Measurements from ENCODE around the gene ANKRD17.
"Not testable (repeated sequence)": the region's sequence is repeated elsewhere in the genome, so short reads cannot be mapped to it uniquely, and the experiment has no call there.

The ANKRD17 gene

DNA sequence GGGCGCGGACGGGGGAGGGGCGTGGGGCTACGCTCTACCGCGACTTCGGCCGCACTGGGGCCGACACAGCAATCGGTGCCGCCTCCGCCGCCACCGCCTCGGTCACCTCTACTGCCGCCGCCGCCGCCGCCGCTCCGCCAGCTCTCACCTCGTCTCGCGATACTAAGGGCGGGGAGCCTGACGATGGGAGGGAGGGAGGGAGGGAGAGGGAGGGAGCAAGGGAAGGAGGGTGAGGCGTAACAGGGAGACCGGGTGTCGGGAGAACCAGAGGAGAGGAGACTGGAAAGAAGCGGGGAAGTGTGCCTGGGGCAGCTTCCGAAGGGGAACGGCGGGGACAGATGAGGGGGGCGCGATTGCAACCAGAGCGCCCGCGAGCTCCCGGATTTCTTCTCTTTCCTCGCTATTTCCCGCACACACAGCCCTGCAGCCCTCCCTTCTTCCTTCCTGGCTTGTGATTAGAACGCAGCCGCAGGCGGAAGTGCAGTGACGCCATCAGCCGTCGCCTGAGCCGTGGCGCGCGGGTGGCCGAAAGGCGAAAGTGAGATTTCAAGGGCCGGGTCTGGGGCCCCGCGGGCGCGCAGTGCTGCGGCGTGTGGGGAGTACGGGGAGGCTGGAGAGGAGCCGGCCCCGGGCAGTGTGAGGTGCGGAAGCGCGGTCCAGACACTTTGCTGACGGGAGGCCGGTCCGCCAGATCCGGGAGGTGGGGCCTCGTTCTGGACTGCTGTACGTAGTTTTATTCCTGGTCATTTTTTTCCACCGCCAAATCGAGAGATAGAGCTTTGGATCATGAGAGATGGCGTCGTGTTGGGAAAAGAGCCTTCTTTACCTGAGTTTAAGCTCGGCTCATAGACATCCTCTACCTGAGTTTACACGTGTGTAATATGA lies at the start of gene ANKRD17:
ANKRD17 (minus strand) TSS at position 113 of the 885 bp plus-strand sequence. CDS start 130 bp downstream, outside the sequence.
- DNase-seq: peak; percentile 86

DNA sequence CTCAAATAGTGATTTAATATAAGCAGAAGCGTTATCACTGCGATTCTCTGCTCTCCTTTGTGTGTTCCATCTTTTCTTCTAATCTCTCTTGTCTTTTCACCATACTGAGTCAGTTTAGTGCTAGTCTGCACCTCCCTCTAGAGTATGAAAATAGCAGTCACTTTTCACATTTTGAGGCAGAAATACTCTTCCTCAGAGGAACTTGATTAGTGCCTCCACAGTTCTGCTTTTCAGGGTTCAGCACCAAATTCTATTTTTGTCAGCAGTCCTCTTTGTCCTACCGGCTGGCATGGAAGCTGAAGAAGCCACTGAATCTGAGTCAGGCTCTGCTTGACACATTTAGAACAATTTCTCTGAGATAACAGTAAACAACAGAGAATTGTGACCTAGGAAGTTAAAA lies 49.7 kb upstream of the ANKRD17 start:
- no peak for DNase-seq

- DNase-seq: no peak
Measured at GRCh38 chr4:73303711-73304110, 45.1 kb upstream of the ANKRD17 start.

DNA sequence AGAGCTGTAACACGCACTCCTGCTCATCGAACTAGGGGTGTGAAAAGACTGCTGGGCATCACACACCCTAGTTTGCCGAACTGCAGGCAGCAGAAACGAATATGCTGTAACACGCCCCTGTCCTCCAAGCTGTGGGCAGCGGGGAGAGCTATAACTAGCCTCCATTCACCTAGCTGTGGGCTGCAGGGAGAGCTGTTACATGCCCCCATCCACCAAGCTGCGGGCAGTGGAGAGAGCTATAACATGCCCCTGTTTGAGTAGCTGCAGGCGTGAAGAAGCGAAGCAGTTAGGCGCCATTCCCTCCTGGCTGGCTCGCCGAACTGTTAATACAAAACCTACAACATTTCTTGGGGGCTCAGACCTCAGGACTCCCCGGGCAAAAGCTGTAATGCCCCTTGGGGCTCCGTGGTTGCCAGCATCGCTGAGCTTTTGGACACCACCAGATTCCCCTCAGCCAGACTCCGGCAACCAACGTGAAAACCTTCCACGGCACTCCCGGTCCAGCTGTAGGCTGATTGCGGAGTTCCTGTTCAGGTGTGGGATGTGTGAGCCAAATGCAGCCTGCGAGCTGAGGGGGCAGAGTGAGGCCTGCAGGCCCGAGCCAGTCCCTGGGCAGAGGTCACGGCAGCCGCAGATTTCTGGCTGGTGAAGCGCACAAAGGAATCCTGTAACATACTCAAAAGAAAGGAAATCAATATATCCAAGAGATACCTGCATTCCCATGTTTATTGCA lies 41.1 kb upstream of the ANKRD17 start:
- DNase-seq: no peak

- DNase-seq: not testable (repeated sequence)
Measured at GRCh38 chr4:73292661-73293060, 34.1 kb upstream of the ANKRD17 start.

DNA sequence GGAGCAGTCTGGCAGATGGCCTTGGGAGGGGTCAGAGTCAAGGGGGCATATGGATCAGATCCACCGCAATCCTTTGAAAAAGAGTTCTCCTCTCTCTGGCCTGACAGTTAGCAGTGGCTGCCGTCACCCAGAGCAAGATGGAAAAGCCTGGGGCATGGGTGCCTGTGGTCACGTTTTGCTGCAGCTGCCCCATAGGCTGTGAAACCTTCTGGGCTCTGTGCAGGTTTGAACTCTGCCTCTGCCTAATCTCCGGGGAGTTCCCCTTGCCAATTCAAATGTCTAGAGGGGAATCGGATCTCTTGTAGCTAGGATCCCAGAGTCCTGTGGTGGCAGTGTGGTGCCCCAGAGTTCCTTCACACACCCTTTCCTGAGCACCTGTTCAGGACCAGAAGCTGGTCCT lies 23.4 kb upstream of the ANKRD17 start:
- DNase-seq: no peak

DNA sequence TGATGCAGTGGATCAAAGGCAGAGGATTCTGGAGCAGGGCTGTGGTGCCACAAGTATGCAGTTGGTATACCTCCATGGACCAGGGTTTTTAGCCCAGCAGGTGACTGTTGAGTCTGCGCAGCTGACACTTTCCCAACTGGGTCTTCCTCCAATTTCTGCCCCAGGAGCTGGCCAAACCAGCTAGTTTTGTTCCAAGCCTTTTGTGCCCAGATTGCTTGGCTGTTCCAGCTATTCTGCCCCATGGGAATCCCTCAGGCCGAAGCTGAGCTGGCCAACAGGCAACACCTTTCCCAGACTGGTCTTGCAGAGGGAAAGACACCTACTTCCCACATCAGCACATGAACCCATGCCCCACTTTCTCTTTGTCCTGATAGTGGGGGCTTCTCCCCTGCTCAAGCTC lies 22.8 kb upstream of the ANKRD17 start:
- DNase-seq: no peak

- no peak for DNase-seq
Measured at GRCh38 chr4:73277201-73277600, 18.6 kb upstream of the ANKRD17 start.

DNA sequence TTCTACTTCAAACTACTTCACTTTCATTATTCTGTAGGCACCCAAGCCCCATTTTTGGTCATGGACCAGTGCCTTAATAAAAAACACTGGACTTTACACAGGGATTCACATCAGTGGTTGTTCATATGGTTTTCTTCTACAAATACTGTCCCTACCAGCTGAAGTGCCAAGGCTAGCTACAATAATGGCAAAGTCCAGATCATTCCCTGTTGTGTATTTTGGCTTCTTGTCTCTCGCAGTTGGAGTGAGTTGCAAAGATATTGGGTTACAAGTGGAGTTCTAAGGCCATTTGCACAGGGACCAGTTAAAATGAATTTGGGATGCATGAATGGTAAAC lies 16.7 kb upstream of the ANKRD17 start:
- no peak for DNase-seq

- no peak for DNase-seq
Measured at GRCh38 chr4:73272816-73273215, 14.2 kb upstream of the ANKRD17 start.

GRCh38 chr4:73267050-73267449 lies 8.5 kb upstream of the ANKRD17 start:
- no peak for DNase-seq

- DNase-seq: peak; percentile 5
Measured at GRCh38 chr4:73259571-73260090, 1.0 kb upstream of the ANKRD17 start.

- no peak for DNase-seq
Measured at GRCh38 chr4:73258436-73258685, 237 bp downstream of the ANKRD17 start.

- DNase-seq: no peak
Measured at GRCh38 chr4:73257651-73258435, 755 bp downstream of the ANKRD17 start.

GRCh38 chr4:73257234-73257633 lies 1.4 kb downstream of the ANKRD17 start:
- DNase-seq: peak; percentile 59

DNA sequence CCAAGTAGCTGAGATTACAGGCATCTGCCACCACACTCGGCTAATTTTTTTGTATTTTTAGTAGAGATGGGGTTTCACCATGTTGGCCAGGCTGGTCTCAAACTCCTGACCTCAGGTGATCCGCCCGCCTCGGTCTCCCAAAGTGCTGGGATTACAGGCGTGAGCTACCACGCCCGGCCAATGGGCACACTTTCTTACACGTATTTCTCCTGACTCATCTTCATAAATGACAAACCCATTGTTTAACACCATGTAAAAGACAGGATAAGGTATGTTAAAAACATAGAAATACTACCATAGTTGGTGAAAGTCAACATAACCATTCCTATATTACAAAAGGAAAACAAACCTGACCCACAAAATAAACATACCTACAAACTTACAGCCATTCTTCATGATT lies 2.8 kb downstream of the ANKRD17 start:
- not testable (repeated sequence) for DNase-seq

DNA sequence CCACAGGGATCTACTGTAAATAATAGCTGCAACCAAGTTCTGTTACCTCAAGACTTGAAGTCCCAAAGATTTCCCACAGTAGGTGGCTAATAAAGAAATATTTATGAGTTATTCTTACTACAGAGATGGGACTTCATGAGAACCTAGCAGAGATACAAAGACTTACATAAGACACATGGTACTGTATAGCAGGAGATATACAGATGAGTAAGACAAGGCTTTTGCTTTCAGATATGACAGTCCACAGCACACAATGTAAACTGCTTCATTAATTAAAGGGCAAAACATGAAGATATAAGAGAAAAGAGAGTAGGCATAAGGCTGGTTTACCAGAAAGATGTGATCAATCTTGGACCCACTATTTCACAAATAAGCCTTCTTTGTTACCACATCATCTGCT lies 6.6 kb downstream of the ANKRD17 start:
- DNase-seq: no peak

DNA sequence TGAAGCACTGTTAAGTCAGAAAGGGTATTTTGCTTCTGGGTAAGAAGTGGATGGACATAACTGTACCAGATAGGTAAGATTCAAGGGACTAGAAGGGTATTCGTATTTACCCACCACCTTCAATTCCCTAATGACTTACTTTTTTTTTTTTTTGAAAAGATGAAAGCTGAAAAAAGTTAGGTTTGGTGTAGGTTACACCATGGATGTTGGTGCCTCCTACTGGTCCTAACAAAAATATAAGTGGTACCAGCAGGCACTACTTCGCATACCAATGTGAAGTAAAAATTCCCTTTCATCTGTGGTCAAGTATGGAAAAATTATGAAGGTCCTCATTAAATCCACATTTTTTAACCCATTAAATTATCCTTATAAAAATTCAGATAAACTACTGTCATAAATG lies 7.2 kb downstream of the ANKRD17 start:
- DNase-seq: no peak

DNA sequence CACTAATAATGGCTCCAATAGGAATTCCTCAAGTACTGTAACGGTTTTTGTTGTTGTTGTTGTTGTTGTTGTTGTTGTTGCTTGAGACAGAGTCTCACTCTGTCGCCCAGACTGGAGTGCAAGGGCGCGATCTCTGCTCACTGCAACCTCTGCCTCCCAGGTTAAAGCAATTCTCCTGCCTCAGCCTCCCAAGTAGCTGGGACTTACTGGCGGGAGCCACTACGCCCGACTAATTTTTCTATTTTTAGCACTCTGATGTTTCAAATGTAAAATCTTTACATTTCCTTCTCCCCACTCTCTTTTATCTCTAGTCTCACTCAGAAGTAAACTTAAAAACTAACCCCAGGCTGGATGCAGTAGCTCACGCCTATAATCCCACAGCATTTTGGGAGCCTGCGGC lies 8.0 kb downstream of the ANKRD17 start:
- no peak for DNase-seq

DNA sequence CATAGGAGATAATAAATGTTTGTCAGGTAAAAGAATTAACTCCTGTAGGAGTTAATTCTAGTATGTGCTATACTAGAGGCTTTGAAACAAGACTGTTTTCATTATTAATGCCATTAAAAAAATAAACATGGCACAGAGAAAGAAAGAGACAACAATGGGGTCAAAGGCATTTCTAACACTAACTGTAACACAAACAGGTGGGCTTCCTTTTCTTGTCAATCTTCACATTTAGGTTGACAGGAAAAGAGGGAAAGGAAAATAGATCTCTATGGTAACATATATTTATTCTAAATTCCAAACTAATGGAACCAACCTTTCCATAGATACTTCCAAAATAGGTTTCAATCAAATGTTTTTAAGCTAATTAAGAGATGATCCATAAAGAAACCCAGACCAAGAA lies 9.8 kb downstream of the ANKRD17 start:
- no peak for DNase-seq

DNA sequence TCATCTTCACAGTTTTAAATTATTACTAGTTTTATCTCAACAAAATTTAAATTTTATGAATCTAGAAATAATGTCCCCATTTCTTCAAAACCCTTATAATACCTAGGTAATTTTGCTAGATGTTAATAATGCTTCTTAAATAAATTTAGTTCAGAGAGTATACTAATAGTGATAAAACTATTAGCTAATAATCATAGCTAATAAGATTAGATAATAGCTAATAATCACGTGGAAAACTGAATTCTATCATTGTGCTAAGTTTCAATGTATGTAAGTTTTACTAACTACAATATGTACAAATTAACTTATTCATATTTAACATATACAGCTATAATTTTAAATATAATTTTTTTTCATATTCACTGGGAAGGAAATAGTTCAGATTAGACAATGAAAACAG lies 10.2 kb downstream of the ANKRD17 start:
- no peak for DNase-seq

DNA sequence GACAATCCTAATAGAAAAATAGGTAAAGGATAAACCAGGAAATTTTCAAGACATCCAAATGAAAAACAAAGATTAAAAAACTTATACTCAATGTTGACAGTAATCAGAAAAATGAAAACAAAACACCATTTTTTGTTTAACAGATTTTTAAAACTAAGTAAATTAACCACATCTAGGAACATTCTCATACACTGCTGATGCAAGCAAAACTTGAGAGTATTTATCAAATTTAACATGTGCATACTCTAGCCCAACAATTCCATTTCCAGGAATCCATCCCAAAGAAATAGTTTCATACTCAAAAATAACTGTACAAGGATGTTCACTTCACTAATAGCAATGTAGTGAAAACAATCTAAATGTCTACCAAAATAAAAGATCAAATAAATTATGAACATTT lies 11.5 kb downstream of the ANKRD17 start:
- DNase-seq: no peak

DNA sequence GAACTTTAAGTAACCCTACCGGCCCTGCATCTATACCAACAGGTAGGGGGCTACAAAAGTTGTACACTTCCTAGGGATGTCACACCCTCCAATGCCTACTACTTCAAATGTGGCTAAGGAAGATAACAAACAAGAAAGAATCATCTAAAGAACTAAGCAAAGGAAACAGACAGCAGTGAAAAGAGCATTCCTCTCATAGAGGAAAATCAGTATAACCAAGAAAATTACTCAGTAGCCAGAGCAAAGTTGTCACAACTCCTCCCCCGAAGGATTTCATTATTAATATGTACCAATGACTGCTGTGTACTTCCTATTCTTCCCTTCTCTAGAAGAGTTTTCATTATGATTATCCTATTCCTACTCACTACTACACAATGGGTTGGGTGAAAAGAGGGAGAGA lies 12.6 kb downstream of the ANKRD17 start:
- DNase-seq: no peak
